HepG2 (cell line): ENCODE data around the gene MAPK13. TPM values are rescaled to one million over a fixed set of nuclear protein-coding genes. Genes with fewer than 3 reads are reported as not detected.

Experiments
- AGO2 ChIP-seq: fragments of 200-400 bp; formaldehyde crosslinking; optimal IDR thresholded peaks from 2 replicates; pipeline ENCODE3; 2017; ENCODE audit warnings: mild to moderate bottlenecking, low read depth, low read length, moderate library complexity
- FOXK1 ChIP-seq: sonication (generic); formaldehyde crosslinking; IDR thresholded peaks from 2 replicates; pipeline ENCODE4 v1.4.0; 2020; ENCODE audit warnings: low read depth, missing genetic modification reagents, borderline replicate concordance
- KDM2A ChIP-seq: sonication (generic); formaldehyde crosslinking; IDR thresholded peaks from 2 replicates; pipeline ENCODE4 v1.4.0; 2020; ENCODE audit warnings: low read depth, missing genetic modification reagents, borderline replicate concordance
- LCORL ChIP-seq, 2 experiments: fragments of 450-650 bp in 1 of 2; sonication (generic) in 1 of 2; formaldehyde crosslinking in 1 of 2; IDR thresholded peaks; 2 replicates each; pipeline versions ENCODE4 v1.5.0 to v1.6.1; 2017 to 2020; ENCODE audit warnings: antibody characterized with exemption in 1 of 2, missing genetic modification reagents in 1 of 2
- RBM22 ChIP-seq: fragments of 200-400 bp; formaldehyde crosslinking; optimal IDR thresholded peaks from 2 replicates; pipeline ENCODE3; 2017; ENCODE audit warnings: mild to moderate bottlenecking, low read length, moderate library complexity
- SNAPC2 ChIP-seq: sonication (generic); formaldehyde crosslinking; IDR thresholded peaks from 2 replicates; pipeline ENCODE4 v1.8.1; 2022; ENCODE audit warnings: mild to moderate bottlenecking, missing genetic modification reagents
- TFAP4 ChIP-seq: sonication (generic); IDR thresholded peaks from 2 replicates; pipeline ENCODE4 v1.6.1; 2016; ENCODE audit warnings: low read depth, borderline replicate concordance
- ZBTB43 ChIP-seq: sonication (generic); formaldehyde crosslinking; conservative IDR thresholded peaks from 2 replicates; pipeline ENCODE4 v1.4.0; 2020; ENCODE audit warnings: missing genetic modification reagents
- ZNF512 ChIP-seq: sonication (generic); formaldehyde crosslinking; IDR thresholded peaks from 2 replicates; pipeline ENCODE4 v1.4.0; 2020; ENCODE audit warnings: mild to moderate bottlenecking, missing genetic modification reagents
- ZNF841 ChIP-seq: sonication (generic); formaldehyde crosslinking; IDR thresholded peaks from 2 replicates; pipeline ENCODE4 v1.8.1; 2023; ENCODE audit warnings: missing genetic modification reagents, borderline replicate concordance
- polyA plus RNA-seq, 8 experiments: library from polyadenylated mRNA; depleted of rRNA in 3 of 8; stranded (reverse) in 7 of 8; unstranded in 1 of 8; fragments of >200 nt; fragmentation: Illumina TruSeq in 4 of 8; extraction: Trizol in 4 of 8; gene quantifications; 2 replicates each; pipeline versions ENCODE4 v1.2.1 to v1.2.3, GENCODE V29; 2011 to 2016; ENCODE audit warnings: low read depth in 4 of 8, missing spikeins in 1 of 8, mixed read lengths in 1 of 8; ENCODE audit not compliant: insufficient read depth in 1 of 8
- total RNA-seq, 5 experiments: library from RNA; depleted of rRNA; stranded (reverse); fragments of >200 nt; fragmentation: Illumina TruSeq; extraction: Trizol; gene quantifications; 2 replicates each; pipeline ENCODE4 v1.2.3, GENCODE V29; 2016; ENCODE audit warnings: low read depth in 1 of 5
- TF ChIP-seq, protein P1 (sequence below): sonication (generic); formaldehyde crosslinking; IDR thresholded peaks from 2 replicates; pipeline ENCODE4 v1.9.0; 2022; ENCODE audit warnings: low read depth, missing genetic modification reagents
- TF ChIP-seq, protein P2 (sequence below): sonication (generic); formaldehyde crosslinking; IDR thresholded peaks from 2 replicates; pipeline ENCODE4 v1.5.1; 2020; ENCODE audit warnings: mild to moderate bottlenecking, missing genetic modification reagents, moderate library complexity

MAPK13 gene
- total and polyA plus RNA-seq, 2 of the 13 experiments (the other 11 are each of a cell fraction or from before 2014, with no cell fraction given), result 12.7 to 43.4 TPM

GRCh38 chr6:36121787-36122494 lies 8.4 kb upstream of the MAPK13 start (continued):
- TF ChIP-seq KDM2A, result peak; percentile 18; the same call in 1 of the 2 replicates
- TF ChIP-seq, protein P1, sequence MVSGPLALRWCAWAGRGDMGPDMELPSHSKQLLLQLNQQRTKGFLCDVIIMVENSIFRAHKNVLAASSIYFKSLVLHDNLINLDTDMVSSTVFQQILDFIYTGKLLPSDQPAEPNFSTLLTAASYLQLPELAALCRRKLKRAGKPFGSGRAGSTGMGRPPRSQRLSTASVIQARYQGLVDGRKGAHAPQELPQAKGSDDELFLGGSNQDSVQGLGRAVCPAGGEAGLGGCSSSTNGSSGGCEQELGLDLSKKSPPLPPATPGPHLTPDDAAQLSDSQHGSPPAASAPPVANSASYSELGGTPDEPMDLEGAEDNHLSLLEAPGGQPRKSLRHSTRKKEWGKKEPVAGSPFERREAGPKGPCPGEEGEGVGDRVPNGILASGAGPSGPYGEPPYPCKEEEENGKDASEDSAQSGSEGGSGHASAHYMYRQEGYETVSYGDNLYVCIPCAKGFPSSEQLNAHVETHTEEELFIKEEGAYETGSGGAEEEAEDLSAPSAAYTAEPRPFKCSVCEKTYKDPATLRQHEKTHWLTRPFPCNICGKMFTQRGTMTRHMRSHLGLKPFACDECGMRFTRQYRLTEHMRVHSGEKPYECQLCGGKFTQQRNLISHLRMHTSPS (CRISPR knock-in tag), result peak; percentile 58; the same call in 1 of the 2 replicates
- TF ChIP-seq ZBTB43, result 0 out of 2 replicates have a peak, but pooled peaks have one; percentile 47
- peak; percentile 57 for TF ChIP-seq AGO2
- TF ChIP-seq, protein P2, sequence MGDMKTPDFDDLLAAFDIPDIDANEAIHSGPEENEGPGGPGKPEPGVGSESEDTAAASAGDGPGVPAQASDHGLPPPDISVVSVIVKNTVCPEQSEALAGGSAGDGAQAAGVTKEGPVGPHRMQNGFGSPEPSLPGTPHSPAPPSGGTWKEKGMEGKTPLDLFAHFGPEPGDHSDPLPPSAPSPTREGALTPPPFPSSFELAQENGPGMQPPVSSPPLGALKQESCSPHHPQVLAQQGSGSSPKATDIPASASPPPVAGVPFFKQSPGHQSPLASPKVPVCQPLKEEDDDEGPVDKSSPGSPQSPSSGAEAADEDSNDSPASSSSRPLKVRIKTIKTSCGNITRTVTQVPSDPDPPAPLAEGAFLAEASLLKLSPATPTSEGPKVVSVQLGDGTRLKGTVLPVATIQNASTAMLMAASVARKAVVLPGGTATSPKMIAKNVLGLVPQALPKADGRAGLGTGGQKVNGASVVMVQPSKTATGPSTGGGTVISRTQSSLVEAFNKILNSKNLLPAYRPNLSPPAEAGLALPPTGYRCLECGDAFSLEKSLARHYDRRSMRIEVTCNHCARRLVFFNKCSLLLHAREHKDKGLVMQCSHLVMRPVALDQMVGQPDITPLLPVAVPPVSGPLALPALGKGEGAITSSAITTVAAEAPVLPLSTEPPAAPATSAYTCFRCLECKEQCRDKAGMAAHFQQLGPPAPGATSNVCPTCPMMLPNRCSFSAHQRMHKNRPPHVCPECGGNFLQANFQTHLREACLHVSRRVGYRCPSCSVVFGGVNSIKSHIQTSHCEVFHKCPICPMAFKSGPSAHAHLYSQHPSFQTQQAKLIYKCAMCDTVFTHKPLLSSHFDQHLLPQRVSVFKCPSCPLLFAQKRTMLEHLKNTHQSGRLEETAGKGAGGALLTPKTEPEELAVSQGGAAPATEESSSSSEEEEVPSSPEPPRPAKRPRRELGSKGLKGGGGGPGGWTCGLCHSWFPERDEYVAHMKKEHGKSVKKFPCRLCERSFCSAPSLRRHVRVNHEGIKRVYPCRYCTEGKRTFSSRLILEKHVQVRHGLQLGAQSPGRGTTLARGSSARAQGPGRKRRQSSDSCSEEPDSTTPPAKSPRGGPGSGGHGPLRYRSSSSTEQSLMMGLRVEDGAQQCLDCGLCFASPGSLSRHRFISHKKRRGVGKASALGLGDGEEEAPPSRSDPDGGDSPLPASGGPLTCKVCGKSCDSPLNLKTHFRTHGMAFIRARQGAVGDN (CRISPR knock-in tag), result peak; percentile 62
- peak; percentile 19; the same call in 1 of the 2 replicates for TF ChIP-seq TFAP4
- no peak for TF ChIP-seq SNAPC2 (CRISPR knock-in tag)
- no peak for TF ChIP-seq FOXK1 (CRISPR knock-in tag)
- TF ChIP-seq RBM22, result peak; percentile 61
- no peak for TF ChIP-seq ZNF841 (CRISPR knock-in tag)
- no peak for TF ChIP-seq ZNF512
- TF ChIP-seq LCORL (IDR thresholded peaks at IDR 0.05), result no peak
- peak; percentile 54; the same call in 1 of the 2 replicates for TF ChIP-seq LCORL (CRISPR knock-in tag; IDR thresholded peaks at IDR 0.05)
